ENCODE data around the gene EIF3D. TPM values are rescaled to one million over a fixed set of nuclear protein-coding genes. Genes with fewer than 3 reads are reported as not detected.

Gene EIF3D
- total RNA-seq, 1 experiment from 2014 or later, result 224 TPM

GRCh38 chr22:36506637-36507517 is 22.1 kb downstream of the EIF3D start, which contains the start of gene FOXRED2:
TSS of gene FOXRED2 (minus strand) at chr22:36507040. CDS start at chr22:36506422, 618 bp downstream.
- TF ChIP-seq, protein P1, sequence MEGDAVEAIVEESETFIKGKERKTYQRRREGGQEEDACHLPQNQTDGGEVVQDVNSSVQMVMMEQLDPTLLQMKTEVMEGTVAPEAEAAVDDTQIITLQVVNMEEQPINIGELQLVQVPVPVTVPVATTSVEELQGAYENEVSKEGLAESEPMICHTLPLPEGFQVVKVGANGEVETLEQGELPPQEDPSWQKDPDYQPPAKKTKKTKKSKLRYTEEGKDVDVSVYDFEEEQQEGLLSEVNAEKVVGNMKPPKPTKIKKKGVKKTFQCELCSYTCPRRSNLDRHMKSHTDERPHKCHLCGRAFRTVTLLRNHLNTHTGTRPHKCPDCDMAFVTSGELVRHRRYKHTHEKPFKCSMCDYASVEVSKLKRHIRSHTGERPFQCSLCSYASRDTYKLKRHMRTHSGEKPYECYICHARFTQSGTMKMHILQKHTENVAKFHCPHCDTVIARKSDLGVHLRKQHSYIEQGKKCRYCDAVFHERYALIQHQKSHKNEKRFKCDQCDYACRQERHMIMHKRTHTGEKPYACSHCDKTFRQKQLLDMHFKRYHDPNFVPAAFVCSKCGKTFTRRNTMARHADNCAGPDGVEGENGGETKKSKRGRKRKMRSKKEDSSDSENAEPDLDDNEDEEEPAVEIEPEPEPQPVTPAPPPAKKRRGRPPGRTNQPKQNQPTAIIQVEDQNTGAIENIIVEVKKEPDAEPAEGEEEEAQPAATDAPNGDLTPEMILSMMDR (IDR thresholded peaks at IDR 0.05; ENCODE audit: unreplicated experiment), result no peak
- intact Hi-C loops (cut with micrococcal nuclease; ENCODE audit: unreplicated experiment), result no loop called here
- H3K4me1 Mint-ChIP-seq (ENCODE audit: low read depth, unreplicated experiment), result peaks cover 9% of the 10 kb centered on the region
- H3K36me3 Mint-ChIP-seq (ENCODE audit: insufficient read depth, unreplicated experiment), result peaks cover 66% of the 10 kb centered on the region
- peaks cover 2% of the 10 kb centered on the region for H3K9me3 Mint-ChIP-seq (ENCODE audit: low read depth, unreplicated experiment)
- no peaks in the 10 kb centered on the region for H3K27me3 Mint-ChIP-seq (ENCODE audit: unreplicated experiment)
- CTCF ChIA-PET, result interaction anchor here (0.7 to 1.0 kb wide), 2 partner anchors 10 to 275 kb away, joined by 3 read pairs; no protein-coding TSS in a partner anchor
- no TSS peak for BruUV-seq (replicated peaks)
- H3K4me3 Mint-ChIP-seq (ENCODE audit: low read depth, unreplicated experiment), result peak within 1 kb of the TSS; percentile 78
- DNase-seq, result peak; percentile 93
- peak within 1 kb of the TSS; percentile 68 for H3K27ac Mint-ChIP-seq (ENCODE audit: unreplicated experiment)

- Mint-ChIP-seq H3K9me3 (ENCODE audit: low read depth, unreplicated experiment) (peaks cover 2% of the 10 kb centered on the region), H3K27me3 (ENCODE audit: unreplicated experiment) (no peaks in the 10 kb centered on the region), H3K36me3 (ENCODE audit: insufficient read depth, unreplicated experiment) (peaks cover 59% of the 10 kb centered on the region), H3K4me3 (ENCODE audit: low read depth, unreplicated experiment) (peak overlapping the region; percentile 78), H3K27ac (ENCODE audit: unreplicated experiment) (no peak overlapping the region), H3K4me1 (ENCODE audit: low read depth, unreplicated experiment) (peaks cover 9% of the 10 kb centered on the region)
- intact Hi-C loops (cut with micrococcal nuclease; ENCODE audit: unreplicated experiment), result no loop called here
- TF ChIP-seq, protein P1 (IDR thresholded peaks at IDR 0.05; ENCODE audit: unreplicated experiment), result no peak
- DNase-seq, result no peak
- CTCF ChIA-PET, result no interaction called here
- no TSS peak for BruUV-seq (replicated peaks)
These were observed 22.8 kb downstream of the EIF3D start for GRCh38 chr22:36505998-36506635.

DNA sequence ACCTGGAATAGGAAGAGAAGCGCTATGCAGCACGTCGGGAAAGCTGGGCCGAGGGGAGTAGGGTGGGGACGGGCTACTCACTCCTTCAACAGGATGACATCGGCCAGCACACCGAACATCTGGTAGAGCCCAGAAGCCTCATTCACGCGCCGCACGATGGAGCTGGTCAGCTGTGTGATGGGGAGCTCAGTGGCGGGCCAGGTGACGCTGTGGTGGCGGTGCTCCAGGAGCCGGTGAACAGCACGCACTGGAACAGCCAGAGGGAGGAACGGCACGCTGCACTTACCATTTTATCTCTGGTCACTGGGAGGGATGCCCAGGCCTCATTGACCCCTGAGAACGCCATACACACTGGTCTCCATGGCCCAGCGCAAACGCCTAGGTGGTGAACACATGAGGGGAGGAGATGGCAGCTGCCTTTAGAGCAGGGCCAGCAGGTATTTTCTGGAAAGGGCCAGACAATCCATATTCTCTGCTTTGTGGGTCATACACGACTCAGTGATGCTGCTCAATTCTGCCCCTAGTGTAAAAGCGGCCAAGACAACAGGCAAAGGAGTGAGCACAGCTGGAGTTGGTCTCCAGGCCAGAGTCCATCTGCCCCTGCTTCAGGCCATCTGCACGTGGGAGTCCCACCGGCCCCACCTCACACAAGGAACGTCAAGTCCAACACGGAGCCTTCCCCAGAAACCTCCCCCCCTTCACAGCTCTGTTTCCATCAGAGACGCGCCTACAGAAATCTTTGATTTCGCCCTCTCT is 30.9 kb downstream of the EIF3D start:
- no peaks in the 10 kb centered on the region for H3K27me3 Mint-ChIP-seq (ENCODE audit: unreplicated experiment)
- H3K36me3 Mint-ChIP-seq (ENCODE audit: insufficient read depth, unreplicated experiment), result peaks cover 17% of the 10 kb centered on the region
- H3K9me3 Mint-ChIP-seq (ENCODE audit: low read depth, unreplicated experiment), result no peaks in the 10 kb centered on the region
- TF ChIP-seq, protein P1 (IDR thresholded peaks at IDR 0.05; ENCODE audit: unreplicated experiment), result no peak
- CTCF ChIA-PET, result interaction anchor here (0.5 kb wide), 1 partner anchor 277 kb away, joined by 4 read pairs; no protein-coding TSS in a partner anchor
- no peak for DNase-seq
- no peaks in the 10 kb centered on the region for H3K4me1 Mint-ChIP-seq (ENCODE audit: low read depth, unreplicated experiment)
- no TSS peak for BruUV-seq (replicated peaks)
- no peak overlapping the region for H3K4me3 Mint-ChIP-seq (ENCODE audit: low read depth, unreplicated experiment)
- intact Hi-C loops (cut with micrococcal nuclease; ENCODE audit: unreplicated experiment), result no loop called here
- no peak overlapping the region for H3K27ac Mint-ChIP-seq (ENCODE audit: unreplicated experiment)

- Mint-ChIP-seq H3K4me3 (ENCODE audit: low read depth, unreplicated experiment) (no peak overlapping the region), H3K4me1 (ENCODE audit: low read depth, unreplicated experiment) (no peaks in the 10 kb centered on the region), H3K36me3 (ENCODE audit: insufficient read depth, unreplicated experiment) (peaks cover 22% of the 10 kb centered on the region), H3K27ac (ENCODE audit: unreplicated experiment) (no peak overlapping the region), H3K9me3 (ENCODE audit: low read depth, unreplicated experiment) (no peaks in the 10 kb centered on the region), H3K27me3 (ENCODE audit: unreplicated experiment) (no peaks in the 10 kb centered on the region)
- TF ChIP-seq, protein P1 (IDR thresholded peaks at IDR 0.05; ENCODE audit: unreplicated experiment), result no peak
- intact Hi-C loops (cut with micrococcal nuclease; ENCODE audit: unreplicated experiment), result no loop called here
- CTCF ChIA-PET, result no interaction called here
- BruUV-seq (replicated peaks), result no TSS peak
- no peak for DNase-seq
These were observed 35.3 kb downstream of the EIF3D start for GRCh38 chr22:36493690-36494110.

All from Calu3 (cell line).